Measurements from ENCODE around the gene LYST.

GRCh38 chr1:235876402-235876841, 9.7 kb upstream of the LYST start:
- TF ChIP-seq GATA2 (IDR thresholded peaks at IDR 0.05; ENCODE audit: low read depth, low read length) (no peak), GATA3 (IDR thresholded peaks at IDR 0.05; ENCODE audit: low read depth, low read length) (no peak)
